Measurements from ENCODE around the gene RWDD3. TPM values are rescaled to one million over a fixed set of nuclear protein-coding genes. Genes with fewer than 3 reads are reported as not detected.

The RWDD3 gene
- total RNA-seq, 1 experiment from 2014 or later: 23.7 TPM

Other genes with a start within 250 kb of the RWDD3 start
- gene ALG14, start 161.3 kb upstream of the RWDD3 start, total RNA-seq (2014; rRNA removed; shearing (Covaris generic); ENCODE audit: low replicate concordance): 2.2 and 5.4 TPM in 2 replicates
- gene TLCD4, start 116.9 kb upstream of the RWDD3 start, total RNA-seq (2014; rRNA removed; shearing (Covaris generic); ENCODE audit: low replicate concordance): not detected in 2 replicates

All from Karpas-422 (cell line).